ENCODE measurements around the gene IRF9.

Gene IRF9

GRCh38 chr14:24177041-24177825, 16.2 kb downstream of the IRF9 start:
- no peak for DNase-seq

DNA sequence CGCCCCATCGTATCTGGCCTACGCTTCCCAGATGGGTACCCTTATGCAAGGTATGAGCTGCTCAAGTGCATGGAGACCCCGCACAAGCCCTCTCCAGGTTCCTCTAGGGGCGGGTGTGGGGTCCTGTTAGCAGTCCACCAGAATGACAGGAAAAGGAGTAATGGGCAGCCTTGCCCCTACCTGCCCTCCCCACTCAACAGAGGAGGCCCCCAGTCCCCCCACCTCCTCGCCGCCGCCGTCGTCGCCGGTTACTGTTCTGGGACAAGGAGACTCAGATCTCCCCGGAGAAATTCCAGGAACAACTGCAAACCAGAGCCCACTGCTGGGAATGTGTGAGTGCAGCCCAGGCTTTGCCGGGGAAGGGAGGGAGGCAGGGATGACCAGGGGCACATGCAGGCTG, 16.8 kb downstream of the IRF9 start:
- DNase-seq = no peak

- DNase-seq = no peak
Measured at GRCh38 chr14:24178399-24179178, 17.5 kb downstream of the IRF9 start.

DNA sequence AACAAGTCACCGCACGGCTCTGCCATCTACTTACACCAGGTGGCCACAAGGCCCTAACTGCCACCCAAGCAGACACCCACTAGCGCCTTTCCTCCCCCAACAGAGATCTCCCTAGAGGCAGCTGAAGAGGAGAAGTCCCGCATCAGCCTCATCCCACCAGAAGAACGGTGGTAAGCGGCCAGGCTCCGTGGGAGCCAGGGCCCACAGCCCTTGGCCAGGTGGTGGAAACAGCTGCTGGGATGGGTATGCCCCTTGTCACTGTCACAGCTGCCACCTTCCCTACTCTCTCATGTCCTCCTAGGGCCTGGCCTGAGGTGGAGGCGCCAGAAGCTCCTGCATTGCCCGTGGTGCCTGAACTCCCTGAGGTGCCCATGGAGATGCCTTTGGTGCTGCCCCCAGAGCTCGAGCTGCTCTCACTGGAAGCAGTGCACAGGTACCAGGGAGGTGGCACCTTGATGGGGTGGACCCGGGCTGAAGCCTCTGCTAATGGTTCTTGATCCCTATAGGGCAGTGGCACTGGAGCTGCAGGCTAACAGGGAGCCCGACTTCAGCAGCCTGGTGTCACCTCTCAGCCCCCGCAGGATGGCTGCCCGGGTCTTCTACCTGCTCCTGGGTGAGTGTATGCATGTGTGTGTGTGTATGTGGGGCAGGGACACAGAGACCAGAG, 18.4 kb downstream of the IRF9 start:
- no peak for DNase-seq

DNA sequence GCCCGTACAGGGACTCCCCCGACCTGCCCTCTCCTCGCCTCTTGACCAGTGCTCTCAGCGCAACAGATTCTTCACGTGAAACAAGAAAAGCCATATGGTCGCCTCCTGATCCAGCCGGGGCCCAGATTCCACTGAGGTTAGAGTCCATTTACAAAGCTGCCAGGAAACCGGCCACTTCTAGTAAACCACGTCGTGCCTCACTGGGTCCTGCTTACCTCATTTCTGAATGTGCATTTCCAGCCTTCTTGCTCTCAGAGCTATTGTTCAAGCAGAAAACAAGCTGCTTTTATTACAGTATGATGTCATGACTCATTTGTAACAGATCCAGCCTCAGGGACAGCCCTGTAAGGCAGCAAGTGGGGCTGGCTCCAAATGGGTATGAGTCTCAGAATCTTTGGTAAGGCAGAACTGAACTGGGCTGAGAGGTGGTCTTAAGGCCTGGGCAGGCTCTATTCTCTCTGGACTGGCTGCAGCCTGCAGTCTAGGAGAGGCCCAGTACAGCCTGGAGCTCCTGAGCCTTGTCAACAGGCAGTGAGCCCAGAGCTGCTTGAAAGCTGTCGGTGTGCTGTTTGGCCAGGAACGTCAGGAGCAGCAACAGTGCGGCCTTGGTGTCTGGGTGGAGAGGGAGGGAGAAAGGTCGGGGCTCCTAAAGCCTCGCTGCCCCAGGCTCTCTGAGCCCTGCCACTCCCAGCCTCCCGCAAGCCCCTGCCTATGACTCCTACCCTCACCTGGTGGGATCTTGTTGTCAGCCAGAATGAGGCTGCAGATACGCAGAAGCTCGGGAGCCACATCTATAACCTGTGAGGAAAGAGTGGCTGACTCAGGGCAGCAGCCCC, 19.1 kb downstream of the IRF9 start:
- no peak for DNase-seq

- DNase-seq = no peak
Measured at GRCh38 chr14:24181371-24182077, 20.5 kb downstream of the IRF9 start.

DNA sequence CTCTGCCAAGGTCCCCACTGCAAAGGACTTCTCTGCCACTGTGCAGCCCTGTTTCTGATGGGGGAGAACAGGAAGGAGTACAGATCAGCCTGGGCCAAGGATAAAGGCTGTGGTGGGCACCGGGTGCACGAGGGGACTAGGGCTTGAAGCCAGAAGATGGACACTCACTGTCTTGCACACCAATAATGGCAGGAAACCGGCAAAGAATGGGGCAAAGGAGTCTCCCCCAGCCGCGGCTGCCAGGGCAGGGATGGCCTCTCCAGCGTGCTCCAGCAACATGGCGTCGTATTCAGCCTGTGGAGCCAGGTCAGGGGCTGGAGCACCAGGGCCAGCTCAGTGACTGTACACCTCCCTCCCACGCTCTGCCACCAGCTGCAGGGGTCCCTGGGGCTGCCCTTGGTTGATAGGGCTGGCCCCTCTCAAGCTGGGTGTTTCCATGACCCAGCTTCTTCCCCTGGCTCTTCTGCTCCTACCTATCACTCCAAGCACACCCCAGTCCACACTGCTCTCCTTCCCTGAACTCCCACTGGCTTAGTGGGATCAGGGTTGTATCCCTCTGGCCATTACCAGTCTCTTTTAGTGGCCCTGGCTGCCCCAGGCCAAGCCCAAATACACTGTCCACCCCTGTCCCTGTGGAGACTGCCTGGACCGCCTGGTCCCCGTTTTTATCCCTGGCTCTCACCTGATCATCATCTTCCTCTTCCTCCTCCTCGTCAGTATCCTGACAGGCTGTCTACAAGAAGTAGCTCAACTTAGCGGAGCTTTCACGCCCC, 21.2 kb downstream of the IRF9 start:
- DNase-seq = no peak

GRCh38 chr14:24183014-24183481, 22.0 kb downstream of the IRF9 start:
- no peak for DNase-seq

GRCh38 chr14:24184104-24184970, 23.3 kb downstream of the IRF9 start:
- no peak for DNase-seq

DNA sequence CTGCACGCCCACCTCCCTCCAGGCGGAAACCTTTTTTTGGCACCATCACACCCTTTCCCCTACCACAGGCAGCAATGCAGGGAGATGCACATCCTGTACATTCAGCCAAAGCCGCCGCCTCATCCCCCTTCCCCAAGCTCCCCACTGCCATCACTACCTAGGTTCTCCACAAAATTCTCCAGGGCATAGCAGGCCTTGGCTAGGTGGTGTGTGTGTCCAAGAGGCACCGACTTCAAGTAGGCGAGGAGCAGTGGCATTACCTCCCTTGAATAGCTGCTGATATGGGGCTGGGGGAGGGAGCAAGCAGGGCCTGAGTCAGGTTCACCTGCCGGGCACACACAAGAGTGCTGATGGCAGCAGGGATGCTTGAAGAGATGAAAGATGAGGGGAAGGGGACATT, 24.0 kb downstream of the IRF9 start:
- no peak for DNase-seq

DNA sequence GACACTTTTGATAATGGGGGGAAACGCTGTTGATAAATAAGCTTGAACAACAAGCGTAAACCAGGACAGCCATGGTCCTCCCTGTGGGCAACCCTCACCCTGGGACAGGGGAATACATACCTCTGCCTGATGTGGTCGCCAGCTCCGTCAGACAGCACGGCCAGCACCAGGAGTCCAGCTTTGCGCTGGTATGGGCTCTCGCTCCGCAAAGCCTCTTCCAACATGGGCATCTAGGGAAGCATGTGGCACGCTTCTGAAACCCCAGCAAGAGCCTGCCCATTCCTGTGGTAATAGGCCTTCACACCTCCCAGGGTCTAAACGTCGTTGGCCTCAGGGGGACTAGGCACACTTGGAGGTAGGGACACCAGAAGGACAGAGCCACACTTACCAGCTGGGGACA, 24.7 kb downstream of the IRF9 start:
- DNase-seq = no peak

GRCh38 chr14:24186831-24187538, 25.9 kb downstream of the IRF9 start:
- no peak for DNase-seq

- no peak for DNase-seq
Measured at GRCh38 chr14:24187539-24187915, 26.5 kb downstream of the IRF9 start.

DNA sequence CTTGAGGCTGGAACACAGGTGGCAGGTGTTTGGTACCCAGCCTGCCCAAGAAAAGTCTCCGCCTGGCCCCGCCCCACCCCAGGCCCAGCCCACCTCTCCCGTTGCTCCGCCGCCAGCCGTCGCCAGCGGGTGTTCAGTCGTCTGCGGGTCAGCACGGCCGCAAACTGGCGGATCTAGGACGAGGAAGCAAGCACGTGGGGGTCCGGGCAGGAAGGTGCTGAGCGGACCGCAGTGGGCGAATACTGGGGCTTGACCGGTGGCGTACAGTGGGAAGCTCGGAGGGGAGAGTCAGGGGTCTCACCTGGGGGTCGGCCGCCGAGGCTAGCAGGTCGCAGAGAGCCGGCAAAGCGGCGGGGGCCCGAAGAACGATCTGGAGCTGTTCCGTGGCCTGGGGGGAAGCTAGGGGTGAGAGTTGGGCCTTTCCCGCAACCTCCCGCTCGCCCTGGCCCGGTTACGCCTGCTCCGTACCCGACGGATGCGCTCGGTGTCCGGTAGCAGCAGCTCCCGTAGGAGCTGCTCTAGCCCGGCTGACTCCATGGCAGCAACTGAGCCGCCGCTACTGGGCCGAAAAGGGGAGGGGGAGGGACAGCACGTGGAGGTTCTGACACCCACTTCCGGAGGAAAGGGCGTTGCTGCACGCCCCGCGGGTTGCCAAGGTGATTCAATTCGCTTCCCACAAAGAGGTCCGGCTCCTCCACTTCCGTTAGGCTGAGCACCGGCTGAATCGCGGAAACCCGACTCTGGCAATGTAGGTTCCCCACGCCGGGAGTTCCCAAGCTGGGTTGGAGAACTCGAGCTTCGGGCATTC, 27.4 kb downstream of the IRF9 start, which contains the start of gene IPO4:
IPO4 (minus strand) TSS at position 566 of the 808 bp plus-strand sequence; CDS start at position 537, 29 bp downstream.
- DNase-seq = peak; percentile 76

DNA sequence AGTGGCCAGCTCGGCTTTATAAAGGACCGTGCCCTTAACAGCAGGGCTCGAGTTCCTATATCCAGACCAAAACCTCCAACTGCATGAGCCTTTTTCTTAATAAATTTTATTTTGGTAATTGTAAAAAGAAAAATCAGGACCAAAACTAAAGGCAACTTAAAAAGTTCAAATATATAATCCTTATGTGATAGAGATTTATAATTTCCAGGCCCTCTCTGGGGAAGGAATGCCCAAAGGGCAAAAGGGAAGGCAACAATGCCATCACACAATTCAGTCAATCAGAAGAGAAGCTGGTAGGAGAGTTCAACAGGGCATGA, 28.0 kb downstream of the IRF9 start:
- DNase-seq = no peak

DNA sequence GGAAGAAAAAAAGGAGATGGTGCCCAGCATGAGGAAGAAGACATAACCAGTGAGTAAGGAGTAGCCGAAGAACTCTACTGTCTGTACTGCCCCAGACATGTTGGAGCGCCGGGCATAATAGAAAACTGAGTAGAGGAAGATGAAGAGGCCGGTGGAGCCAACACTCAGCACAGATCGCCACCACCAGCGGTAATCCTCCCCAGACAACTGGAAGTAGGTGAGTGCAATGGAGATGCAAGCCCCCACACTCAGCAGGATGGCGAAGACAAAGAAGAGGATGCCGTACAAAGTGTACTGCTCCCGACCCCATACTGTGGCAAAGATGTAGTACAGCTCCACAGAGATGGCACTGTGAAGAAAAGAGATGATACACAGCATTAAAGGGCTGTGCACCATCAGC, 28.4 kb downstream of the IRF9 start:
- DNase-seq = no peak

- no peak for DNase-seq
Measured at GRCh38 chr14:24190416-24190815, 29.4 kb downstream of the IRF9 start.

- no peak for DNase-seq
Measured at GRCh38 chr14:24192933-24193332, 31.9 kb downstream of the IRF9 start.
